ENCODE data around the gene ANKRD9.

DNA sequence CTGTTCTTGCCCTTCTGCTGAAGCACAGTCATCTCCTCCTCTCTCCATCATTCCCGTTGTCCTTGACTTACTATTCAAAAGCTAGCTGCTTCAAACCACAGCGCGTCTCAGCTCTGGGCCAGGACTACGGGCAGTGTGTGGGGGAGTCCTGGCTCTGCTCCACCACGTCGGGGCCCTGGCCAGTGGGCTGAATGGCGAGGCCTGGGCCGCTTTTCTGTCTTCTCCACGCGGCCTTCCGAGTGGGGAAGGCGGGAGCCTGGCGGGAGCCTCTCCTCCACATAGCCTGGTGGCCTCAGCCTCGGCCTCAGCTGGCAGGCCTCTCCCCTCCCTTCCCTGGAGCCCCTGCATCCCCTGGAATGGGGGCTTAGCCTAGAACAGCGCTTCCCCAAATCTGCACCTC, 16.5 kb downstream of the ANKRD9 start:
- TF ChIP-seq, protein P1, sequence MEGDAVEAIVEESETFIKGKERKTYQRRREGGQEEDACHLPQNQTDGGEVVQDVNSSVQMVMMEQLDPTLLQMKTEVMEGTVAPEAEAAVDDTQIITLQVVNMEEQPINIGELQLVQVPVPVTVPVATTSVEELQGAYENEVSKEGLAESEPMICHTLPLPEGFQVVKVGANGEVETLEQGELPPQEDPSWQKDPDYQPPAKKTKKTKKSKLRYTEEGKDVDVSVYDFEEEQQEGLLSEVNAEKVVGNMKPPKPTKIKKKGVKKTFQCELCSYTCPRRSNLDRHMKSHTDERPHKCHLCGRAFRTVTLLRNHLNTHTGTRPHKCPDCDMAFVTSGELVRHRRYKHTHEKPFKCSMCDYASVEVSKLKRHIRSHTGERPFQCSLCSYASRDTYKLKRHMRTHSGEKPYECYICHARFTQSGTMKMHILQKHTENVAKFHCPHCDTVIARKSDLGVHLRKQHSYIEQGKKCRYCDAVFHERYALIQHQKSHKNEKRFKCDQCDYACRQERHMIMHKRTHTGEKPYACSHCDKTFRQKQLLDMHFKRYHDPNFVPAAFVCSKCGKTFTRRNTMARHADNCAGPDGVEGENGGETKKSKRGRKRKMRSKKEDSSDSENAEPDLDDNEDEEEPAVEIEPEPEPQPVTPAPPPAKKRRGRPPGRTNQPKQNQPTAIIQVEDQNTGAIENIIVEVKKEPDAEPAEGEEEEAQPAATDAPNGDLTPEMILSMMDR (IDR thresholded peaks at IDR 0.05): no peak
- TF ChIP-seq, protein P2, sequence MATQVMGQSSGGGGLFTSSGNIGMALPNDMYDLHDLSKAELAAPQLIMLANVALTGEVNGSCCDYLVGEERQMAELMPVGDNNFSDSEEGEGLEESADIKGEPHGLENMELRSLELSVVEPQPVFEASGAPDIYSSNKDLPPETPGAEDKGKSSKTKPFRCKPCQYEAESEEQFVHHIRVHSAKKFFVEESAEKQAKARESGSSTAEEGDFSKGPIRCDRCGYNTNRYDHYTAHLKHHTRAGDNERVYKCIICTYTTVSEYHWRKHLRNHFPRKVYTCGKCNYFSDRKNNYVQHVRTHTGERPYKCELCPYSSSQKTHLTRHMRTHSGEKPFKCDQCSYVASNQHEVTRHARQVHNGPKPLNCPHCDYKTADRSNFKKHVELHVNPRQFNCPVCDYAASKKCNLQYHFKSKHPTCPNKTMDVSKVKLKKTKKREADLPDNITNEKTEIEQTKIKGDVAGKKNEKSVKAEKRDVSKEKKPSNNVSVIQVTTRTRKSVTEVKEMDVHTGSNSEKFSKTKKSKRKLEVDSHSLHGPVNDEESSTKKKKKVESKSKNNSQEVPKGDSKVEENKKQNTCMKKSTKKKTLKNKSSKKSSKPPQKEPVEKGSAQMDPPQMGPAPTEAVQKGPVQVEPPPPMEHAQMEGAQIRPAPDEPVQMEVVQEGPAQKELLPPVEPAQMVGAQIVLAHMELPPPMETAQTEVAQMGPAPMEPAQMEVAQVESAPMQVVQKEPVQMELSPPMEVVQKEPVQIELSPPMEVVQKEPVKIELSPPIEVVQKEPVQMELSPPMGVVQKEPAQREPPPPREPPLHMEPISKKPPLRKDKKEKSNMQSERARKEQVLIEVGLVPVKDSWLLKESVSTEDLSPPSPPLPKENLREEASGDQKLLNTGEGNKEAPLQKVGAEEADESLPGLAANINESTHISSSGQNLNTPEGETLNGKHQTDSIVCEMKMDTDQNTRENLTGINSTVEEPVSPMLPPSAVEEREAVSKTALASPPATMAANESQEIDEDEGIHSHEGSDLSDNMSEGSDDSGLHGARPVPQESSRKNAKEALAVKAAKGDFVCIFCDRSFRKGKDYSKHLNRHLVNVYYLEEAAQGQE (IDR thresholded peaks at IDR 0.05; ENCODE audit: insufficient read depth in 1 of 2, low read depth in 2 of 2, low read length in 1 of 2): no peak
- TF ChIP-seq POLR2AphosphoS5 (IDR thresholded peaks at IDR 0.05; ENCODE audit: low read depth, low read length) (no peak), SIN3A (IDR thresholded peaks at IDR 0.05; ENCODE audit: borderline replicate concordance, insufficient read depth, low read depth, low read length) (no peak), TCF7L2 (IDR thresholded peaks at IDR 0.05; ENCODE audit: low read depth, low read length) (no peak)
